ENCODE data around the gene ATP8B2. TPM values are rescaled to one million over a fixed set of nuclear protein-coding genes. Genes with fewer than 3 reads are reported as not detected.

ATP8B2 gene
- total RNA-seq, 4 donors from 2014 or later = 107 to 175 (median 131) TPM

DNA sequence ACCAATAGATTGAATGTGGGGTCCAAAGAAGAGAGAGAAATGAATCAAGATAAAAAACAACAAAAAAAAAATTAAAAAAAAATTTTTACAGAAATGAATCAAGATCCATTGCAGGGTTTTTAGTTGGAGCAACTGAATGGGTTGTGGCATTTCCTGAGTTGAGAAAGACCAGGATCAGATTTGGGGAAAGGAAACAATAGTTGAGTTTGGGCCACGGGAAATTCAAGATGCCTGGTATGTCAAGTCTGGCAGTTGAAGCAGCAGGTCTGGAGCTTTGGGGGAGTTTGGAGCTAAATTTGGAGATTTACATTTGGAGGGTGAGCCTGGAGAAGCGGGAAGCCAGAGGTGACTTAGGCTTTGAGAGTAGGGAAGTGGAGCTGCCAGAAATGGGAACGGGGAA, 22.6 kb downstream of the ATP8B2 start:
- peaks cover under 1 to 20% (median 11%) of the 10 kb centered on the region in 3 donors for H3K4me1 ChIP-seq
- WGBS, 2 donors (ENCODE audit: low coverage in 1 of 2) = 69 to 72% methylated on average over 2 to 3 of the region's 3 CpGs
- TF ChIP-seq, protein P1, sequence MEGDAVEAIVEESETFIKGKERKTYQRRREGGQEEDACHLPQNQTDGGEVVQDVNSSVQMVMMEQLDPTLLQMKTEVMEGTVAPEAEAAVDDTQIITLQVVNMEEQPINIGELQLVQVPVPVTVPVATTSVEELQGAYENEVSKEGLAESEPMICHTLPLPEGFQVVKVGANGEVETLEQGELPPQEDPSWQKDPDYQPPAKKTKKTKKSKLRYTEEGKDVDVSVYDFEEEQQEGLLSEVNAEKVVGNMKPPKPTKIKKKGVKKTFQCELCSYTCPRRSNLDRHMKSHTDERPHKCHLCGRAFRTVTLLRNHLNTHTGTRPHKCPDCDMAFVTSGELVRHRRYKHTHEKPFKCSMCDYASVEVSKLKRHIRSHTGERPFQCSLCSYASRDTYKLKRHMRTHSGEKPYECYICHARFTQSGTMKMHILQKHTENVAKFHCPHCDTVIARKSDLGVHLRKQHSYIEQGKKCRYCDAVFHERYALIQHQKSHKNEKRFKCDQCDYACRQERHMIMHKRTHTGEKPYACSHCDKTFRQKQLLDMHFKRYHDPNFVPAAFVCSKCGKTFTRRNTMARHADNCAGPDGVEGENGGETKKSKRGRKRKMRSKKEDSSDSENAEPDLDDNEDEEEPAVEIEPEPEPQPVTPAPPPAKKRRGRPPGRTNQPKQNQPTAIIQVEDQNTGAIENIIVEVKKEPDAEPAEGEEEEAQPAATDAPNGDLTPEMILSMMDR (IDR thresholded peaks at IDR 0.05) = no peak
- TF ChIP-seq POLR2A (IDR thresholded peaks at IDR 0.05) (no peak), EP300 (IDR thresholded peaks at IDR 0.05) (no peak), POLR2AphosphoS5 (IDR thresholded peaks at IDR 0.05) (no peak)
- H3K4me3 ChIP-seq = no peak overlapping the region
- no peaks in the 10 kb centered on the region for H3K9me3 ChIP-seq
- H3K27ac ChIP-seq = no peak overlapping the region
- no peaks in the 10 kb centered on the region for H3K27me3 ChIP-seq
- ATAC-seq = no peak
- H3K36me3 ChIP-seq = peaks cover 0 to 74% of the 10 kb centered on the region in 2 donors

DNA sequence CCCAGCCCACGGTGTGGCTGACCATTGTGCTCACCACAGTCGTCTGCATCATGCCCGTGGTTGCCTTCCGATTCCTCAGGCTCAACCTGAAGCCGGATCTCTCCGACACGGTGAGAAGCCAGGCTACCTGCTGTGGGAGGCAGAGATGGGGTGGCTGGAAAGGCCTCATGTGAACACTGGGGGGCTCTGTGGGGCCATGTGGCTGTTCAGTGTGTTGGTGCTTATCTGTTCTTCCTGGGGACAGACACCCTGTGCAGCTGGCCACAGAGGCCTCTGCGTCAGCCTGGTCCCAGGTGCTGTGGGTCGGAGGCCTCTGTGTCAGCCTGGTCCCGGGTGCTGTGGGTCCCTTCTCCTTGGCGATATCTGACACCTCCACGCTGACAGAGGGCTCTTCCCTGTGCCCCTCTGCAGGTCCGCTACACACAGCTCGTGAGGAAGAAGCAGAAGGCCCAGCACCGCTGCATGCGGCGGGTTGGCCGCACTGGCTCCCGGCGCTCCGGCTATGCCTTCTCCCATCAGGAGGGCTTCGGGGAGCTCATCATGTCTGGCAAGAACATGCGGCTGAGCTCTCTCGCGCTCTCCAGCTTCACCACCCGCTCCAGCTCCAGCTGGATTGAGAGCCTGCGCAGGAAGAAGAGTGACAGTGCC, 23.2 kb downstream of the ATP8B2 start:
- Histone ChIP-seq H3K27me3 (no peaks in the 10 kb centered on the region), H3K36me3 (peaks cover 0 to 68% of the 10 kb centered on the region in 2 donors), H3K27ac (peak overlapping the region in 3 of 4 donors; percentile 17 to 34 (median 20)), H3K4me3 (no peak overlapping the region), H3K9me3 (no peaks in the 10 kb centered on the region), H3K4me1 (peaks cover 6 to 26% (median 17%) of the 10 kb centered on the region in 3 donors)
- TF ChIP-seq POLR2AphosphoS5 (IDR thresholded peaks at IDR 0.05) = no peak
- TF ChIP-seq, protein P1 (IDR thresholded peaks at IDR 0.05) = no peak
- no peak for TF ChIP-seq EP300 (IDR thresholded peaks at IDR 0.05)
- TF ChIP-seq POLR2A (IDR thresholded peaks at IDR 0.05) = no peak
- WGBS, 2 donors (ENCODE audit: low coverage in 1 of 2) = 60 to 83% methylated on average over 1 of the region's 27 CpGs
- ATAC-seq = no peak

DNA sequence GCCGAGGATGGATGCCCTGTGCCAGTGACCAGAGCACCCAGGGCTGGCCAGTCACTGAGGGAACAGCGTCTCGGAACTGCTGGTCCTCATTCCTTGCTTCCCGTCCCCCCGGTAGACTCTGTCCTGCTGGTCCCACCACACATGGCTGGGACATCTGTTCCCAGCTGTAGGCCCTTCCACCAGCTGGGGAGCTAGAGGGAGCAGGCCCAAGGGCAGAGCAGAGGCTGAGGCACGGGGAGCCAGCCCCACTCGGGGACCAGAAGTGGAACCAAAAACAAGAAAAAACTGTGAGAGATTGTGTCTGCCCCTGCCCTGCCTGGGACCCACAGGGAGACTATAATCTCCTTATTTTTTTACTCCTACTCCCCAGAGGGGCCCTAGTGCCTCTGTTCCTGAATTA, 23.8 kb downstream of the ATP8B2 start:
- peaks cover 0 to 62% of the 10 kb centered on the region in 2 donors for H3K36me3 ChIP-seq
- no peak for ATAC-seq
- no peaks in the 10 kb centered on the region for H3K9me3 ChIP-seq
- H3K4me1 ChIP-seq = peaks cover 6 to 32% (median 19%) of the 10 kb centered on the region in 3 donors
- H3K27me3 ChIP-seq = no peaks in the 10 kb centered on the region
- TF ChIP-seq EP300 (IDR thresholded peaks at IDR 0.05) (no peak), POLR2A (IDR thresholded peaks at IDR 0.05) (no peak), POLR2AphosphoS5 (IDR thresholded peaks at IDR 0.05) (no peak)
- TF ChIP-seq, protein P1 (IDR thresholded peaks at IDR 0.05) = no peak
- WGBS, 2 donors (ENCODE audit: low coverage in 1 of 2) = 73% methylated on average over 2 of the region's 7 CpGs; no CpG with 5 or more reads in 1 of the 2 donors
- H3K27ac ChIP-seq = peak overlapping the region in 2 of 4 donors; percentile 17 to 34
- no peak overlapping the region for H3K4me3 ChIP-seq

DNA sequence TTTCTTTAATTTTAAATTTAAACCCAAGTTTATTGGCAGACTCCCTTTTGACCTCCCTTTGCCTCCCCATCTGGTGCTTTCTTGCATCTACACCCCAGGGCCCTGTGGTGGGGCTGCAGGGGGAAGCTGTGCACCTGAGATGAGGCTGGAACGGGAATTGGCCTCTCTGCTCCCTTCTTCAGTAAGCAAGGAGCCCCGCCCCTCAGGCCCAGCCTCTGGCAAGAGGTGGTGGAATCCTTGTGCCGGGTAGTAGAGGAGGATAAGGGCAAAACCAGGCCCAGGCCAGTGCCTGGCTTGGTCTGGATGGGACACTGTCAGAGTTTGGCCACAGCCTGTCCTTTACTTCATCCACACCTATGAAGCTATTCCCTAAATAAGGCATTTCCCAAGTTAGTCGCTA, 25.1 kb downstream of the ATP8B2 start:
- ATAC-seq = no peak
- Histone ChIP-seq H3K9me3 (no peaks in the 10 kb centered on the region), H3K27me3 (no peaks in the 10 kb centered on the region), H3K4me1 (peaks cover 6 to 34% (median 19%) of the 10 kb centered on the region in 3 donors), H3K27ac (peak overlapping the region in 3 of 4 donors; percentile 29 to 61 (median 43)), H3K36me3 (peaks cover 0 to 49% of the 10 kb centered on the region in 2 donors), H3K4me3 (no peak overlapping the region)
- TF ChIP-seq POLR2A (IDR thresholded peaks at IDR 0.05) (no peak), POLR2AphosphoS5 (IDR thresholded peaks at IDR 0.05) (no peak), EP300 (IDR thresholded peaks at IDR 0.05) (no peak)
- TF ChIP-seq, protein P1 (IDR thresholded peaks at IDR 0.05) = no peak
- WGBS, 2 donors (ENCODE audit: low coverage in 1 of 2) = 38% methylated on average over 3 of the region's 4 CpGs; no CpG with 5 or more reads in 1 of the 2 donors
